ENCODE measurements around the gene GPX3.
A peak's percentile ranks its signal among the peaks of the same experiment; 100 is the strongest.

Gene GPX3

DNA sequence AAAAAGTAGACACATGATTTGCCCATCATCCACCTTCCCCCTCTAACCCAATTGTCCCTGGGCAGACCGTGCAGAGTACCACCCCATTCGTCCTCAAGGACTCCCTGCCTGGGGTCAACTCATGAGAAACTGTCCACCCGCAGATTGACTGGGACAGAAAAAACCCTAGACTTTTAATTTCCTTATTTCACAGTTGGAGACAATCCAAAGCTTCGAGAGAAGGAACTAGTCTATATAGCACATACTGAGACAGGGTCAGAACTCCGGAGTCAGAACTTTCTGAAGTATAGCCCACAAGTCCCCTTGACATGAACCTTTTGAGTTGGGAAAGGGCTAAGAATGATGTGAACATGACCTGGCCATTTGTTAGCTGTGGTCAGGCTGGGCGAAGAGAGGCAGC lies 7.5 kb upstream of the GPX3 start:
- DNase-seq (ENCODE audit: low spot score) (no peak), FAIRE-seq (no peak)

DNA sequence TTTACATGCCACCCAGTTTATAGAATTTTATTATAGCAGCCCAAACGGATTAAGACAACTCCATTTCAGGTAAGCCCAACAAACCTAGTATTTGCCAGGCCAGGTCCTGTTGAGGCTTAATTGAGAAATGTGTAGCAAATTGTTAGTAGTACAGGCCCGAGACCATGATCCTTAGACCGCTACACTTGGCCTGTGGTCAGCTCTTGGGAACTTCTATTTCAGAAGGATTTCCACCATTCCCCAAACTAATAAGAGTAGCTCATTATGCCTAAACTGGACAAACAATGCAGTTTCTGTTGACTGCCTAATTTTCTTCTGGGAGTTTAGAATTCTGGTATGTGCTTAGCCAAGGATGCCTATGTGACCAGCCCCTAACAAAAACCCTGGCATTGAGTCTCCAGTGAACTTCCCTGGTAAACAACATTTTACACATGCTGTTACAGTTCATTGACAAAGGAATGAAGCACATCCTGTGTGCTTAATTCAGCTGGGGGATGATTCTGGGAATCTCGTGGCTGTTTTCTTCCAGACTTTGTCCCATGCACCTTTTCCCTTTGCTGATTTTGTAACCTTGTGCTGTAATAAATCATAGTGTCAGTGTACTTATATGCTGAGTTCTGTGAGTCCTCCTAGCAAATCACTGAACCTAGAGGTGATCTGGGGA lies 5.6 kb upstream of the GPX3 start:
- peak; percentile 67 for FAIRE-seq

DNA sequence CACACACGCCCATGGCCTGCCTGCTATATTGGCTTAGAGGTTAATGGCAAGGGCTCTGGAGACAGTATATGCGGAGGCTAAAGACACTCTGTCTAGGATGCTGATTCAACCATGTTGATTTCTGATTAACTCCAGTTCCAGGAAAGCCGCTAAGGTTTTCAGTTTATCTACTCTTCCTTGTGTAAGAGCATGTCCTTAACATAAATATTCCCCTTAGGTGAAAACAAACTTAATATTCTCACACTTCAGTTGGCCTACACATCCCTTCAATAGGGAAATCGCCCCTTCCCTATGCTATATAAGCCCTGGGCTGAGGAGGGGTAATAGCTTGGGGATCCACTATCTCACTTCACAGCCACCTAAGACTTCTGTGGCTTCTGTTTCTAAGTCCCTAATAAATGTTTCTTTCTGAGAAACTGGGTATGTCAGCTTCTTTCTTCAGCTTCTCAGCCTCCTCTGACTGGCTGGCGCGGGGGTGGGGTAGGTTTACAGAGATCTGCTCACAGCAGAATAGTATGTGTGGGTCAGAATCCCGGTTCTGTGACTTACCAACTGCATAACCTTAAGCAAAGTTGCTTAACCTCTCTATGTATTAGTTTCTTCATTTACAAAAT lies 4.3 kb upstream of the GPX3 start:
- no peak for DNase-seq (ENCODE audit: low spot score)
- no peak for FAIRE-seq

More for the DNA sequence above, 5.6 kb upstream of the GPX3 start:
- DNase-seq (ENCODE audit: low spot score), result peak; percentile 42

DNA sequence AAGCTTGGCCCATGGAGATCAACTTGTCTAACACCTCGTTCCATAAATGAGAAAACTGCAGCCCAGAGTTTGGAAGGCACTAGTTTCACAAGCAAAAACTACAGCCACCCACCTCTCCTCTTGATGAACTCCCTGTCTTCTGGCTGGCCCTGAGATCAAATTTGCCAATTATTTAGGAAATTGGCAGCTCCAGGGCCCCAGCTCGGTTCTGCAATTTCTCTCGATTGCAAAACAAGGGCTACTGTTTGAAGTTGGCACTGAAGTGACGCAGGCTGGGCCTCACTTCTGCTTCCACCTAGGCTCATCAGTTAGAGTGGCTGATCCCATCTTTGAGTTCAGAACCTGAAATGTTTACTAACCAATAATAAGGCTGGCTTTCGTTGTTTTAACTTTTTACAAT lies 3.7 kb upstream of the GPX3 start:
- DNase-seq (ENCODE audit: low spot score) (no peak), FAIRE-seq (no peak)

GRCh38 chr5:151017897-151018296 lies 2.5 kb upstream of the GPX3 start:
- no peak for DNase-seq (ENCODE audit: low spot score)
- FAIRE-seq, result no peak

- no peak for FAIRE-seq
Observed at GRCh38 chr5:151018846-151019245, 1.5 kb upstream of the GPX3 start.

DNA sequence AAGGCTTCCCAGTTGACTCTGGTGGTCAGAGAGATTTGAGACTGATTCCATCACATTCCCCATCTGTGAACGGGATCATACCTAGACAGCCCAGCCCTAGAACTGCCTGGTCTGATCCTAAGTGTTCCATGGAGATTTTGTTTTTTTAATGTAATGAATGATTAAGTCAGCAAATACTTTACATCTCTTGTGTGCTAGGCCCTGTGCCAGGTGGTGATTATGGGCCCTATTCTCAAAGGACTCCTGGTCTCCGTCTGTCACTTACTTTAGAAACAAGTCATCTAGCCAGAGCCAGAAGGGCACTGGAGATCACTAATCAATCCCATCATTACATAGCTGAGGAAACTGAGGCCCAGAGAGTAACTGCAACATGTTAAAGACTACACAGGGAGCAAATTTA lies 1.1 kb upstream of the GPX3 start:
- DNase-seq (ENCODE audit: low spot score) (no peak), FAIRE-seq (no peak)

More at GRCh38 chr5:151018846-151019245, 1.5 kb upstream of the GPX3 start:
- DNase-seq (ENCODE audit: low spot score), result no peak

GRCh38 chr5:151021746-151022145 lies 1.4 kb downstream of the GPX3 start:
- DNase-seq (ENCODE audit: low spot score), result no peak
- FAIRE-seq, result no peak

GRCh38 chr5:151022511-151023018 lies 2.2 kb downstream of the GPX3 start:
- FAIRE-seq, result no peak
- no peak for DNase-seq (ENCODE audit: low spot score)

GRCh38 chr5:151023047-151023615 lies 2.7 kb downstream of the GPX3 start:
- DNase-seq (ENCODE audit: low spot score) (no peak), FAIRE-seq (no peak)

DNA sequence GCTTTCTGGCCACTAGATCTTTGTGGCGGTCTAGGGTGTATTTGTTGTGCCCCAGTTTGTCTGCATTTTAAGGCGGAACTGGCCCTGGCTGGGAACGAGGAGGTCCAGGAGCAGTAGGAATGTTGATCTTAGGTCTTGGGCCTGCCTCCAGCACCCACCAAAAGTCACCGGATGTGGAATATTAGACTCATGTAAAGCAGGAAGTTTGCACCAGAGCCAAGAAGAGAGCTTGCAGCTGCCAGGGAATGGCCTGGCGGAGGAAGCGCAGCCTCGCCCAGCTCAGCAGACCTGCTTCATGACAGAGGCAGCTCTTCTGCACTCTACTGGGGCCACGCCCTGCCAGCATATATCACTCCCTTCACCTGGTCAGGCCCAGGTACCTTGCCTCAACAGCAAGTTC lies 3.3 kb downstream of the GPX3 start:
- DNase-seq (ENCODE audit: low spot score) (no peak), FAIRE-seq (no peak)

- FAIRE-seq (no peak), DNase-seq (ENCODE audit: low spot score) (no peak)
Observed at GRCh38 chr5:151024440-151025249, 4.3 kb downstream of the GPX3 start.

- DNase-seq (ENCODE audit: low spot score) (no peak), FAIRE-seq (no peak)
Observed at GRCh38 chr5:151025250-151025606, 4.8 kb downstream of the GPX3 start.

- DNase-seq (ENCODE audit: low spot score) (no peak), FAIRE-seq (no peak)
Observed at GRCh38 chr5:151026088-151026487, 5.7 kb downstream of the GPX3 start.

DNA sequence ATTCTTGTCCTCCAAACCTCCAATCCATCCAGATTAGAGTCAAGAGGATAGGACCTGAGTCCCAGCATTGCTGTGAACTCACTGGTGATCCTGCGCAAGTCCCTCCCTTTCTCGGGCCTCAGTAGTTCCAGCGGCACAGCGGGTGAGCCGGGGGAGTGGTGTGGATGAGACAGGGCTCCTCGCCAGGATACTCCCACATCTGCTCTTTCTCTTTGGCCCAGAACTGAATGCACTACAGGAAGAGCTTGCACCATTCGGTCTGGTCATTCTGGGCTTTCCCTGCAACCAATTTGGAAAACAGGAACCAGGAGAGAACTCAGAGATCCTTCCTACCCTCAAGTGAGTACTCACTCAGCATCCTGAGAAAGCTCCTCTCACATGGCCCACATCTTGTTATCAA lies 6.3 kb downstream of the GPX3 start:
- DNase-seq (ENCODE audit: low spot score) (no peak), FAIRE-seq (no peak)

DNA sequence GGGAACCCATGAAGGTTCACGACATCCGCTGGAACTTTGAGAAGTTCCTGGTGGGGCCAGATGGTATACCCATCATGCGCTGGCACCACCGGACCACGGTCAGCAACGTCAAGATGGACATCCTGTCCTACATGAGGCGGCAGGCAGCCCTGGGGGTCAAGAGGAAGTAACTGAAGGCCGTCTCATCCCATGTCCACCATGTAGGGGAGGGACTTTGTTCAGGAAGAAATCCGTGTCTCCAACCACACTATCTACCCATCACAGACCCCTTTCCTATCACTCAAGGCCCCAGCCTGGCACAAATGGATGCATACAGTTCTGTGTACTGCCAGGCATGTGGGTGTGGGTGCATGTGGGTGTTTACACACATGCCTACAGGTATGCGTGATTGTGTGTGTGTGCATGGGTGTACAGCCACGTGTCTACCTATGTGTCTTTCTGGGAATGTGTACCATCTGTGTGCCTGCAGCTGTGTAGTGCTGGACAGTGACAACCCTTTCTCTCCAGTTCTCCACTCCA lies 7.6 kb downstream of the GPX3 start:
- no peak for FAIRE-seq
- no peak for DNase-seq (ENCODE audit: low spot score)

- FAIRE-seq (no peak), DNase-seq (ENCODE audit: low spot score) (no peak)
Observed at GRCh38 chr5:151028717-151029116, 8.3 kb downstream of the GPX3 start.

DNA sequence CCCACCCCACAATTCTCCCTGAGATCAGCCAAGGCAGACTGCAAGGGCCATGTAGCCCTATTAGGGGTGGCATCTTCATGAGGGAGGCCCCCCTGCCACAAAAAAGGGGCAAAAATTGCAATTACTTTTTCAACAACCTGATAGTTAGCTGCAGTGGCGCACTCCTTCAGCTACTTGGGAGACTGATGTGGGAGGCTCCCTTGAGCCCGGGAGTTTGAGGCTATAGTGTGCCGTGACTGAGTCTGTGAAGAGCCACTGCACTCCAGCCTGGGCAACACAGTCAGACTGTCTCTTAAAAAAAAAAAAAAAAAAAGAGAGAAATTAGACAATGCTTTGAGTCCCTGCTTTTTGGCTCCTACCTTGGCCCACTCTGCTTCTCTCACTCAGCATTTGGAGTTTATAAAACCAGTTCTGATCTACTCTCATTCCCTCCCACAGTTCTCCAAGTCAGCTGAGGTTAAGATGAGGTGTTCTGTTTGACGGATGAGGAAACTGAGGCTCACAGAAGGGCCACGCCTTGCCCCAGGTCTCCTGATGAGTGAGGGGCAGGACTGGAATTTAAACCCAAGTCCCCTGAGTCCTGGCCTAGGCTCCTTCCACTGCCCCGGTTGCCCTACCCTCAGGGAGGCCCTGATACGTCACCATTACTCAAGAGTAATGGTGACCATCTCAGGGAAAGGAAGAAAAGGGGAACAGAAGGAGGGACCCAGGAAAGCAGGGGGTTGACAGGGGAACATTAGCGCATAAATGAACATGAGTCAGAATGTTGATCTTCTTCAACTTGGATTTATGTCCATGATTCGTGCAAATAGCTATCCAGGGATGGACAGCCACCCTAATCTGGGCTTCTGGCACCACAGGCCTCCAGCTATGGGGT lies 9.0 kb downstream of the GPX3 start:
- no peak for FAIRE-seq
- no peak for DNase-seq (ENCODE audit: low spot score)

DNA sequence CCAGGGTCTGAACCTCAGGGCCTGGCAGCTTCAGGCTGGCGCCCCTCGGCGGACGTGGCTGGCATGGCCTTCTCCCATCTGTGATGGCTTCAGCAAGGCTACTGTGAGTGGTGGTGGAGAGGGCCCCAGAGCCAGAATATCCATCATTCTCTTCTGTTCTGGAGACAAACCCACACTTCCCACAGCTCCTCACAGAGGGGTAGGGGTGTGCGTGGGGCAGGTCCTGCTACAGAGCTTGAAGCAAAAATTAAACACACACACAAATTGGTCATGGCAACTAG lies 9.6 kb downstream of the GPX3 start:
- no peak for FAIRE-seq
- no peak for DNase-seq (ENCODE audit: low spot score)

GRCh38 chr5:151030379-151030778 lies 10.0 kb downstream of the GPX3 start:
- no peak for FAIRE-seq
- no peak for DNase-seq (ENCODE audit: low spot score)

DNA sequence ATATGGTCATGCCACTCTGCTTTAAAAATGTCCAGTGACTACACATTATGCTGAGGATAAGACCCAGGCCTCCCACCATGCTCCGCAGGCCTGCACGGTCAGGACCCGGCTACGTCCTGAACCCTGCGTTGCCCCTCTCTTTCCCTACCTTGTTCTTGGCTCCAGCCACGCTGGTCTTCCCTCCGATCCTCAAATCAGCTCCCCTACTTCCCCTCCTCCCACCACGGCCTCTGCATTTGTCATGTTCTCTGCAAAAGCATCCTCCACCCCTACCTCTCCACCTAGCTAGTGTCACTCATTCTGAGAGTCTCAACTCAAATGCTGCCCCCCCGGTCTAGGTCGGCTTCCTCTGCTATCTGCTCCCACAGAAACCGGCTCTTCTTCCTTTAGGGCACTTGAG lies 11.2 kb downstream of the GPX3 start:
- no peak for DNase-seq (ENCODE audit: low spot score)
- no peak for FAIRE-seq

All from RCC 7860 (cell line).